Measurements from ENCODE around the gene SRD5A3.
A peak's percentile ranks its signal among the peaks of the same experiment; 100 is the strongest.

The SRD5A3 gene

GRCh38 chr4:55409468-55410171 lies 63.6 kb downstream of the SRD5A3 start:
- in situ Hi-C loops (cut with HindIII; ENCODE audit: low sequenced_read_pairs), result no loop called here
- H3K4me3 ChIP-seq (ENCODE audit: low read depth, low read length), result no peak overlapping the region
- TF ChIP-seq CTCF (IDR thresholded peaks at IDR 0.05; ENCODE audit: low read depth, low read length), result peak; percentile 45
- peak; percentile 40 for DNase-seq (ENCODE audit: low read depth, low spot score)

GRCh38 chr4:55410431-55410830 lies 64.4 kb downstream of the SRD5A3 start:
- no peak for TF ChIP-seq CTCF (IDR thresholded peaks at IDR 0.05; ENCODE audit: low read depth, low read length)
- no peak overlapping the region for H3K4me3 ChIP-seq (ENCODE audit: low read depth, low read length)
- in situ Hi-C loops (cut with HindIII; ENCODE audit: low sequenced_read_pairs), result no loop called here
- DNase-seq (ENCODE audit: low read depth, low spot score), result no peak

GRCh38 chr4:55411621-55412020 lies 65.6 kb downstream of the SRD5A3 start:
- no peak for TF ChIP-seq CTCF (IDR thresholded peaks at IDR 0.05; ENCODE audit: low read depth, low read length)
- DNase-seq (ENCODE audit: low read depth, low spot score), result no peak
- no peak overlapping the region for H3K4me3 ChIP-seq (ENCODE audit: low read depth, low read length)
- in situ Hi-C loops (cut with HindIII; ENCODE audit: low sequenced_read_pairs), result no loop called here

GRCh38 chr4:55416176-55416575 lies 70.1 kb downstream of the SRD5A3 start:
- DNase-seq (ENCODE audit: low read depth, low spot score), result no peak
- H3K4me3 ChIP-seq (ENCODE audit: low read depth, low read length), result no peak overlapping the region
- in situ Hi-C loops (cut with HindIII; ENCODE audit: low sequenced_read_pairs), result no loop called here
- TF ChIP-seq CTCF (IDR thresholded peaks at IDR 0.05; ENCODE audit: low read depth, low read length), result no peak
